ENCODE data around the gene HERC4.

DNA sequence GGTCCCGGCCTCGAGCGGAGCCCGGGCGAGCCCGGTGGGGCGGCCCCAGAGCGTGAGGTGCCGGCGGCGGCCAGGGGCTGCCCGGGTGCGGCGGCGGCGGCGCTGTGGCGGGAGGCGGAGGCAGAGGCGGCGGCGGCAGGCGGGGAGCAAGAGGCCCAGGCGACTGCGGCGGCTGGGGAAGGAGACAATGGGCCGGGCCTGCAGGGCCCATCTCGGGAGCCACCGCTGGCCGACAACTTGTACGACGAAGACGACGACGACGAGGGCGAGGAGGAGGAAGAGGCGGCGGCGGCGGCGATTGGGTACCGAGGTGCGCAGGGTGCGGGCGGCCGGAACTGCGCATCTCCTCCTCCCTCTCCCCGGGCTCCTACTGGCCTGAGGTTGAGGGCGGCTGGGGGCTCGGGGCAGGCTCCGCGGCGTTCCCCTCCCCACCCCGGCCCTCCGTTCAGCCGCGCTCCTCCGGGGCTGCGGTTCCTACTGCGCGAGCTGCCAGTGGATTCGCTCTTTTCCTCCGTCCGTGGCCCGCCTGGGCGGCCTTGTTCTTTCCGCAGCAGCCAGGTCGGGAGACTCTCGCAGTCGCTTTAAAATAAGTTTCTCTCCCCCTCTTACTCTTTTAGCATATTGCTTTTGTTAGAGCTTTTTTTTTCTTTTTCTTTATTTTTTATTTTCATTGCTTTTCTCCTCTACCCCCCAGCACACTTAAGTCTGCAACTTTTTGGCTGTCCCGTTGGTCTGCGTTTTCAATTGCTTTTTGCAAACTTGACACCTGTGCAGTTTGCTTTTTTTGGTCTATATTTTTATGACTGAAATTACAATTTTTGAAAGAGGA, 190.0 kb downstream of the HERC4 start:
- TF ChIP-seq, protein P1, sequence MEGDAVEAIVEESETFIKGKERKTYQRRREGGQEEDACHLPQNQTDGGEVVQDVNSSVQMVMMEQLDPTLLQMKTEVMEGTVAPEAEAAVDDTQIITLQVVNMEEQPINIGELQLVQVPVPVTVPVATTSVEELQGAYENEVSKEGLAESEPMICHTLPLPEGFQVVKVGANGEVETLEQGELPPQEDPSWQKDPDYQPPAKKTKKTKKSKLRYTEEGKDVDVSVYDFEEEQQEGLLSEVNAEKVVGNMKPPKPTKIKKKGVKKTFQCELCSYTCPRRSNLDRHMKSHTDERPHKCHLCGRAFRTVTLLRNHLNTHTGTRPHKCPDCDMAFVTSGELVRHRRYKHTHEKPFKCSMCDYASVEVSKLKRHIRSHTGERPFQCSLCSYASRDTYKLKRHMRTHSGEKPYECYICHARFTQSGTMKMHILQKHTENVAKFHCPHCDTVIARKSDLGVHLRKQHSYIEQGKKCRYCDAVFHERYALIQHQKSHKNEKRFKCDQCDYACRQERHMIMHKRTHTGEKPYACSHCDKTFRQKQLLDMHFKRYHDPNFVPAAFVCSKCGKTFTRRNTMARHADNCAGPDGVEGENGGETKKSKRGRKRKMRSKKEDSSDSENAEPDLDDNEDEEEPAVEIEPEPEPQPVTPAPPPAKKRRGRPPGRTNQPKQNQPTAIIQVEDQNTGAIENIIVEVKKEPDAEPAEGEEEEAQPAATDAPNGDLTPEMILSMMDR (conservative IDR thresholded peaks at IDR 0.05; ENCODE audit: low read length), result 0 out of 2 replicates have a peak, but pooled peaks have one; percentile 7
- TF ChIP-seq EZH2phosphoT487 (IDR thresholded peaks at IDR 0.05; ENCODE audit: borderline replicate concordance, low read depth, low read length), result no peak
